GM21423 (cell line): ENCODE results near the gene TGM2.

Experiments
- ATAC-seq: cut with Tn5 transposase; IDR thresholded peaks from one replicate; pipeline ENCODE4 v1.9.1; 2021; ENCODE audit warnings: mild to moderate bottlenecking, moderate library complexity; ENCODE audit not compliant: unreplicated experiment

Gene TGM2

GRCh38 chr20:38165089-38165965, at the start of gene TGM2:
Gene TGM2 (minus strand): TSS chr20:38165270. CDS start chr20:38165198, 72 bp downstream.
- ATAC-seq, result peak; percentile 79

- ATAC-seq, result no peak
Measured at GRCh38 chr20:38214256-38215193, 49.5 kb upstream of the TGM2 start.

- no peak for ATAC-seq
Measured at GRCh38 chr20:38213607-38213940, 48.5 kb upstream of the TGM2 start.

GRCh38 chr20:38212806-38213606, 47.9 kb upstream of the TGM2 start:
- no peak for ATAC-seq

DNA sequence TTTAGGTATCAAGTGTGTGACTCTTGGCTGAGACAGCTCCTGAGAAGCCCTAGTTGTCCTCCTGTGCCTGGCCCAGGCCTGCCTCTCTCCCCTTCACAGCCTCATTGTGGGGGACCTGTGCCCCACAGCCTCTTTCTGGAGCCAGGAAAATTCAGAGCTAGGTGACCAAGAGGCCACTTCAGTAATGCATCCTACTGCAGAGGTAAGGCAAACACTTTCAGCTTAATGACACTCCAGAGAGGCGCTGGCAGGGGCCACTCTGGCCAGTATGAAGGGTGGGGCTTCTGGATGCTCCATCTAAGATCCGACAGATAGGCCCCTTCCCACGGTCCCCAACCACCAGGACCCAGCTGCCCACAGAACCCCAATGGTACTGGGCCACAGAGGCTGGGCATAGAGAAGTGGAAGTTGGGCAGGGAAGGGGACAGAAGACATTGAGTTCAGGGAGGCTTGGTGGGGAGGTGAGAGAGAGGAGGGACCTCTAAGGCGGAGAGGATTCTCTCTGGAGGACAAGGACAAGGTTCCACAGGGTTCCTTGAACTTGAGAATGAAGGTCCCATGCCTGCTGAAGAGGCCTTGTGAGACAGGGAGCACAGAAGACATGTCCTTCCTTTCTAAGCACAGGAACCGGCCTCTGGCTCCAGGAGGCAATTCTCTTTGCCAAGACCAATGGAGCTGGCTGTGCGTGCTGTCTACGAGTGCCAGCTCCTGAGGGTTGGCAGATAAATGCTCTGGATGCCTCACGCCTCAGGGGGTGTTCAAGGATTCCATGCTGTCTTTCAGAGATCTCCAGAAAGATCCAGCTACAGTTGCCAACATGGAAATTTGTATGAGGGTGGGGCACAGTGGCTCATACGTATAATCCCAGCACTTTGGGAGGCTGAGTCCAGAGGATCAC, 46.4 kb upstream of the TGM2 start:
- ATAC-seq, result no peak

DNA sequence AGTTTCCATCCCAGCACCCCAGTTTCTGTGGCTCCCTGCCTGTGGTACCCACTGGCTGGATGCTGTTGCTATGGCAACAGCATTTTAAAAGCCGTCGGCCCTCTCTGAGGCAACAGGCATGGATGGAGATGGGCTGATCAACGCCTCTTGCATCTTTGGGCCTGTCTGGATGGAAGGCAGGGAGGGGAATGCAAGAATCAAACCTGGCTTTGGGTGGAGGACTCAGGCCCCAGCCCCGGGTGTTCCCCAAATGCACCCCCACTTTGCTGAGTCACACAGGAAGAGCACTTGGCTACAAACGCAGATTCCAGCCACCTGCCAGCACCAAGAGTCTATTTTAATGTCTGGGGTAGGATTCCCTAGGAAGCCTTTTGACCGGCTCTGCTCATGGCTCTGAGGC, 45.7 kb upstream of the TGM2 start:
- no peak for ATAC-seq

GRCh38 chr20:38209736-38210405, 44.8 kb upstream of the TGM2 start:
- no peak for ATAC-seq

DNA sequence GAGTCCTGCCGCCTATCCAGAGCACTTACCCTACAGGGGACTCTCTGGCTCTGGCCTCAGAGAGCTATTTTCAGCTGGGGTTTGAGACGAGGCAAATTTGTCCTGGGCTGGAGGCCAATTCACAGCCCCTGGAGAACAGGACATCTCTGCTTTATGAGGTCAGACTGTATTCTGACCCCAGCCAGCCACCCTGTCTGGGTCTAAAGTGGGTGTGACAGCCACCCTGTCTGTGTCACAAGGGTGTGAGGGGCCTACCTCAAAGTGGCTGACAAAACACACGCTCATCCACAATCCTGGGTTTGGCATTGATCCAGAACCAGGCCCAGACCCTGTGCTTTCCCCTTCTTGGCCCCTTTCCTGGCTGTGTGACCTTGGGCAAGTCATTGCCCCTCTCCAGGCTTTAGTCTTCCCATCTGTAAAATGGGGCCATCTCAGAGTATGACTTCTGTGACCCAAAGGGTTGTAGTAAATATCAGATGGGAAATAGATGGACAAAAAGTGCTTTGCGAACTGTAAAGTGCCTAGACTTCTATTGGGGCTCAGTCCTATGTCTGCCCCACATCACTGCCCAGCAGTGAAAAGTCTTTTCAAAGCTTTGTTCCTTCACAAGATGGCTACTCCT, 44.1 kb upstream of the TGM2 start:
- no peak for ATAC-seq

- no peak for ATAC-seq
Measured at GRCh38 chr20:38208523-38208922, 43.5 kb upstream of the TGM2 start.

GRCh38 chr20:38208088-38208487, 43.0 kb upstream of the TGM2 start:
- ATAC-seq, result no peak

DNA sequence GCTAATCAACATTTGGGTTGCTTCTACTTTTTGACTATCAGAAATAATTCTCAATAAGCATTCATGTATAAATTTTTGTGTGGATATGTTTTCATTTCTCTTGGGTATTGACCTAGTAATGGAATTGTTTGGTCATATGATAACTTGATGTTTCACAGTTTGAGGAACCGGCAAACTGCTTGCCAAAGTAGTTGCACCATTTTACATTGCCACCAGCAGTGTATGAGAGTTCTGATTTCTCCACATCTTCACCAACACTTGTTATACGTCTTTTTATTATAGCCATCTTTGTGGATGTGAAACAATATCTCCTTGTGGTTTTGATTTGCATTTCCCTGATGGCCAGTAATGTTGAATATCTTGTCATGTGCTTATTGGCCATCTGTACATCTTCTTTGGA, 42.6 kb upstream of the TGM2 start:
- ATAC-seq, result no peak

DNA sequence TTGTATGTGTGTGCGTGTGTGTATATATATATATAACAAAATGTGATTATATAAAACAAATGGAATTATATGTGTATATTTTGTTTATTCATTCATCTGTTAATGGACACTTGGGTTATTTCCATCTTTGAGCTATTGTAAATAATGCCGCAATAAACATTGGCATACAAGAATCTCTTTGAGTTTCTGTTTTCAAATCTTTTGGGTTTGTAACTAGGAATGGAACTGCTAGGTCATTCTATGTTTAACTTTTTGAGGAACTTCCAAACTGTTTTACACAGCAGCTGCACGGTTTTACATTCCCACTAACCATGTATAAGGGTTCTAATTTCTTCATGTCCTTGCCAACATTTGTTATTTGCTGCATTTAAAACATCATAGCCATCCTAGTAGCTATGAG, 39.9 kb upstream of the TGM2 start:
- ATAC-seq, result no peak

- ATAC-seq, result no peak
Measured at GRCh38 chr20:38203981-38204357, 38.9 kb upstream of the TGM2 start.

DNA sequence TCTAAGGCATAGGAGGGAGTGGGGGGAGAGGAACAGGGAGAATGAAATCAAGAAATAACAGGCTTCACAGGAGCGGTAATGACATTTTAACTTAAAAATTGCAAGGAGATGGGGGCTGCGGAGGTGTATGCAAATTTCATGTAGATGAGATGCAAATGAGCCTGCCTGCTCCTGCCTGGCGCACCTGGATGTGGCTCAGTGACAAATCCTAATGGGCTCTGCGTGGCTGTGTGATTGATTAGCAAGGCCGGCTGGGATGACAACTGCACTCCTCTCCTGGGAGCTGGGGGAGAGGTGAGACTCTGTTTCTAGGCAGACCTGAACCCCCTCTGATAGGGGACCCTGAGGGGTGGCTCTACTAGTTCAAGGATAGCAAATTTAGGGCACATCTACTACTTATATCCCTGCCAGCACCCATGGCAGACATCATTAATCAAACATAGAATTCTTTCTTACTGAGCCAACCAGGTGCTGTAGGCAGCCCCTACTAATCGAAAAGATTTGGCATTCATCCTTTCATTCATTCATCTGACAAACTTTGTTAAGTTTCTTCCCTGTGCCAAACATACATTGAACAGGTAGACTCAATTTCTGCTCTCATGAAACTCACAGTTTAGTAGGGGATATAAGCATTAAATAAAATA, 38.4 kb upstream of the TGM2 start:
- ATAC-seq, result no peak

DNA sequence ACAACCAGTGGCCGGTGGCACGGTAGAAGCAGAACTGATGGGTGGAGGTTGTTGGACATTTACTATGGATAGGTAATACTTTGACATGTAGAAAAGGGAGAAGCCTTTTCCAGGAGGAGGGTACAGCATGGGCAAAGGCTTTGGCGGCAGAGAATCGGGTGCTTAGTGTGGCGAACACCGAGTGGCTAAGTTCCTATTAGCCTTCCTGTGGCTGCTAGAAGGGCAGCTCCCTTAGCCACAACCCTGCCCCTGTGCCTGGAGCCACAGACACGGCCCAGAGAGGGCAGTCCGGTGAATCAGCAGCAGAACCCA, 37.9 kb upstream of the TGM2 start:
- ATAC-seq, result no peak

DNA sequence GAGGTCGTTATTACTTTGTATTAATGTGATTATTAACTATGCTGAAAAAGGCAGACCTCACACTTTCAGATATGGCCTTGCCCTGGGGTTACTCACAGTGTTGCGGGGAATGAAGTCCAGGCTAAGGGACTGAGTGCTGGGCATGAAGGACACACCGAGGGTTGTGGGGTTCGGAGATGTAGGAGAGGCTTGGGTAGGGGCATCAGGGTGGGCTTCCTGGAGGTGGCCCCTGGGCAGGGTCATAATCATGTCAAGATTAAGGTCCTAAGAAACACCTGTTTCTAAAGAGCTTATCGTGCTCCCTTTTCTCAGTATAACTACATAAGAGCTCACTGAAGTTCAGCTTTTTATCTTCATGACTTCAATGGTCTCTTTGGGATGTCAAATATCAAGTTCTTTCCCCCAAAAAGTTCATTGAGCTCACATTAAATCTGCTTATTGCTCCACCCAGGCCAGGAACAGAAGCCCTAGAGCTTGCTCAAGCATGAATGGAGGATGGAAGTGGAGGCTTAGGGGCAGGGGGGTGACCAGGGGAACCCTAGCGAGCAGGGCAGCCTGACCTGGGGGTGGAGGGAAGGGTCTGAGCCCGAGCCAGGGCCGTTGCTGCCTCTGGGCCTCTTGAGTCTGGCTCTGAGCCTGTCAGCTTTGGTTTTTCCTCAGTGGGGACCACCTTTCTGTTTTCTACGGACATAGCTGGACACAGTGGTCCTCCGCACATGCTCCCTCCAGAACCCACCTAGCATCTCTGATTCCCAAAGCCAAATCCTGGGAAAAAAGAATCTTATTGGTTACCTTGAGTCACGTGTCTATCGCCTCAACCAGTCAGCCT, 37.3 kb upstream of the TGM2 start:
- no peak for ATAC-seq

- no peak for ATAC-seq
Measured at GRCh38 chr20:38201356-38201755, 36.3 kb upstream of the TGM2 start.

- no peak for ATAC-seq
Measured at GRCh38 chr20:38200646-38201045, 35.6 kb upstream of the TGM2 start.
